HepG2 (cell line): ENCODE data around the gene SYS1. TPM values are rescaled to one million over a fixed set of nuclear protein-coding genes. Genes with fewer than 3 reads are reported as not detected.

Experiments
- BRCA1 ChIP-seq: sonication (generic); formaldehyde crosslinking; IDR thresholded peaks from 2 replicates; pipeline ENCODE4 v1.4.0; 2020; ENCODE audit warnings: missing genetic modification reagents
- CAMTA2 ChIP-seq: sonication (generic); formaldehyde crosslinking; IDR thresholded peaks from 2 replicates; pipeline ENCODE4 v1.4.0; 2020; ENCODE audit warnings: mild to moderate bottlenecking, missing genetic modification reagents, borderline replicate concordance
- GFI1 ChIP-seq: sonication (generic); formaldehyde crosslinking; IDR thresholded peaks from 2 replicates; pipeline ENCODE4 v1.5.0; 2020; ENCODE audit warnings: missing genetic modification reagents, mild to moderate bottlenecking, borderline replicate concordance
- GPBP1L1 ChIP-seq: sonication (generic); formaldehyde crosslinking; IDR thresholded peaks from 2 replicates; pipeline ENCODE4 v1.5.0; 2020; ENCODE audit warnings: mild to moderate bottlenecking, missing genetic modification reagents
- HOMEZ ChIP-seq: IDR thresholded peaks from 2 replicates; pipeline ENCODE4 v1.6.1; 2016; ENCODE audit warnings: low read depth
- NFAT5 ChIP-seq: sonication (generic); formaldehyde crosslinking; IDR thresholded peaks from 2 replicates; pipeline ENCODE4 v1.4.0; 2020; ENCODE audit warnings: missing genetic modification reagents
- PCBP2 ChIP-seq: fragments of 200-400 bp; formaldehyde crosslinking; optimal IDR thresholded peaks from 2 replicates; pipeline ENCODE3; 2018; ENCODE audit warnings: low read length, low read depth; ENCODE audit not compliant: poor library complexity, severe bottlenecking
- PHF21A ChIP-seq: sonication (generic); formaldehyde crosslinking; IDR thresholded peaks from 2 replicates; pipeline ENCODE4 v1.5.0; 2020; ENCODE audit warnings: mild to moderate bottlenecking, missing genetic modification reagents
- RARA ChIP-seq: IDR thresholded peaks from 2 replicates; pipeline ENCODE4 v1.6.1; 2016; ENCODE audit warnings: missing genetic modification reagents, missing compliant biosample characterization
- SAP130 ChIP-seq: IDR thresholded peaks from 2 replicates; pipeline ENCODE4 v1.6.1; 2016; ENCODE audit warnings: low read depth
- SIN3B ChIP-seq: fragments of 150-350 bp; IDR thresholded peaks from 2 replicates; pipeline ENCODE4 v1.6.1; 2014; ENCODE audit warnings: low read length
- TRIM22 ChIP-seq: fragments of 450-650 bp; IDR thresholded peaks from 2 replicates; pipeline ENCODE4 v1.6.1; 2017
- ZFP37 ChIP-seq: sonication (generic); formaldehyde crosslinking; IDR thresholded peaks from 2 replicates; pipeline ENCODE4 v1.4.0; 2020; ENCODE audit warnings: missing genetic modification reagents, borderline replicate concordance
- ZNF10 ChIP-seq: sonication (generic); formaldehyde crosslinking; IDR thresholded peaks from 2 replicates; pipeline ENCODE4 v1.4.0; 2020; ENCODE audit warnings: mild to moderate bottlenecking, low read depth, missing genetic modification reagents, borderline replicate concordance
- ZNF326 ChIP-seq: sonication (generic); formaldehyde crosslinking; IDR thresholded peaks from 2 replicates; pipeline ENCODE4 v1.4.0; 2020; ENCODE audit warnings: missing genetic modification reagents, borderline replicate concordance
- ZNF501 ChIP-seq: sonication (generic); formaldehyde crosslinking; IDR thresholded peaks from 2 replicates; pipeline ENCODE4 v1.5.1; 2020; ENCODE audit warnings: mild to moderate bottlenecking, moderate library complexity, missing genetic modification reagents
- ZNF512B ChIP-seq: sonication (generic); formaldehyde crosslinking; IDR thresholded peaks from 2 replicates; pipeline ENCODE4 v1.5.1; 2020; ENCODE audit warnings: missing genetic modification reagents, mild to moderate bottlenecking, borderline replicate concordance
- polyA plus RNA-seq, 8 experiments: library from polyadenylated mRNA; depleted of rRNA in 3 of 8; stranded (reverse) in 7 of 8; unstranded in 1 of 8; fragments of >200 nt; fragmentation: Illumina TruSeq in 4 of 8; extraction: Trizol in 4 of 8; gene quantifications; 2 replicates each; pipeline versions ENCODE4 v1.2.1 to v1.2.3, GENCODE V29; 2011 to 2016; ENCODE audit warnings: low read depth in 4 of 8, missing spikeins in 1 of 8, mixed read lengths in 1 of 8; ENCODE audit not compliant: insufficient read depth in 1 of 8
- total RNA-seq, 5 experiments: library from RNA; depleted of rRNA; stranded (reverse); fragments of >200 nt; fragmentation: Illumina TruSeq; extraction: Trizol; gene quantifications; 2 replicates each; pipeline ENCODE4 v1.2.3, GENCODE V29; 2016; ENCODE audit warnings: low read depth in 1 of 5

SYS1 gene
- total and polyA plus RNA-seq, 2 of the 13 experiments (the other 11 are each of a cell fraction or from before 2014, with no cell fraction given) = 38.3 to 65.6 TPM

GRCh38 chr20:45340236-45340847 lies 22.6 kb upstream of the SYS1 start (continued):
- peak; percentile 99 for TF ChIP-seq RARA (CRISPR knock-in tag)
- TF ChIP-seq ZNF10 (CRISPR knock-in tag) = no peak
- peak; percentile 54 for TF ChIP-seq SAP130 (CRISPR knock-in tag)
- 0 out of 2 replicates have a peak, but pooled peaks have one; percentile 19 for TF ChIP-seq SIN3B
- peak; percentile 87 for TF ChIP-seq PHF21A (CRISPR knock-in tag)
- no peak for TF ChIP-seq PCBP2
- TF ChIP-seq GPBP1L1 (CRISPR knock-in tag) = no peak
- TF ChIP-seq ZNF512B (CRISPR knock-in tag) = peak; percentile 86; the same call in 1 of the 2 replicates
- TF ChIP-seq ZNF501 (CRISPR knock-in tag) = peak; percentile 56; the same call in 1 of the 2 replicates
- no peak for TF ChIP-seq ZNF326 (CRISPR knock-in tag)
- no peak for TF ChIP-seq CAMTA2
- peak; percentile 83; the same call in 1 of the 2 replicates for TF ChIP-seq BRCA1
- TF ChIP-seq GFI1 = peak; percentile 74
- no peak; the same call in 1 of the 2 replicates for TF ChIP-seq HOMEZ (CRISPR knock-in tag)
- no peak for TF ChIP-seq TRIM22
- TF ChIP-seq NFAT5 (CRISPR knock-in tag) = no peak
- TF ChIP-seq ZFP37 (CRISPR knock-in tag) = 0 out of 2 replicates have a peak, but pooled peaks have one; percentile 9
